ENCODE results near the gene CCM2L. TPM values are rescaled to one million over a fixed set of nuclear protein-coding genes. Genes with fewer than 3 reads are reported as not detected.

Gene CCM2L
- polyA plus RNA-seq, 1 of the 3 experiments (the other 2 are of a cell fraction): not detected

DNA sequence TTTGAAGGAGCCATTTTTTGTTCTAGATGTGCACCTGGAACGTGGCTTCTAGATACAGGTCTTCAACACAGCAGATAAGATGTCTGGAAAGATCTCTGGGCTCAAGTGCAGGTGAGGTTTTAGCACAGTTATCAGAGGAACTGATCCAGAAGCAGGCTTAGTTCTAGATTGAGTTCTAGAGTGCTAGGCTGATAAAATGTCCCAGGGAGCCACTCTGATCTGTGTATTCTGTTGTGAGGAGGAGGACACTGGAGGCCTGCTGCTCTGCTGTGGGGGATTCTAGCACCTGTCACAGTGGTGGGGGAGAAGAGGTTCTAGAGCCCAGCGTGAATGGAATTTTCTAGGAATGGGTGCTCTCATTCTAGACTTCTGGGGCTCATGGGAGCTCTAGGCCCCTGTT, 12.0 kb upstream of the CCM2L start:
- H3K27me3 ChIP-seq (ENCODE audit: insufficient read depth): peaks cover 9% of the 10 kb centered on the region; the same call in 1 of the 2 replicates
- no peak overlapping the region for H3K9ac ChIP-seq
- no peak overlapping the region for H2AFZ ChIP-seq (ENCODE audit: low read depth)
- CTCF ChIA-PET: no interaction called here
- no peak for TF ChIP-seq SIN3A (IDR thresholded peaks at IDR 0.05; ENCODE audit: borderline replicate concordance, low read depth, low read length)
- H3K4me1 ChIP-seq (ENCODE audit: control insufficient read depth in 1 of 2, insufficient read depth in 2 of 2, low read depth in 1 of 2, low read length in 1 of 2): no peaks in the 10 kb centered on the region
- no peak for DNase-seq
- no peak overlapping the region for H3K4me3 ChIP-seq (ENCODE audit: low read depth in 2 of 2, low read length in 1 of 2)
- no peak overlapping the region for H3K27ac ChIP-seq (ENCODE audit: low read depth in 2 of 2, low read length in 1 of 2)
- H3K36me3 ChIP-seq (replicated peaks in 1 of 2; ENCODE audit: control insufficient read depth in 1 of 2, insufficient read depth in 2 of 2, low read length in 1 of 2): no peaks in the 10 kb centered on the region
- no peaks in the 10 kb centered on the region for H3K9me2 ChIP-seq
- no peak overlapping the region for H3K4me2 ChIP-seq
- no peaks in the 10 kb centered on the region for H4K20me1 ChIP-seq (ENCODE audit: insufficient read depth)
- POLR2A ChIA-PET: no interaction called here
- no peaks in the 10 kb centered on the region for H3F3A ChIP-seq (replicated peaks; ENCODE audit: insufficient read depth)
- no peaks in the 10 kb centered on the region for H3K9me3 ChIP-seq
- no peaks in the 10 kb centered on the region for H3K79me2 ChIP-seq (ENCODE audit: insufficient read depth)
- WGBS (ENCODE audit: low lambda C conversion rate): 49% methylated on average over 2 of the region's 2 CpGs

DNA sequence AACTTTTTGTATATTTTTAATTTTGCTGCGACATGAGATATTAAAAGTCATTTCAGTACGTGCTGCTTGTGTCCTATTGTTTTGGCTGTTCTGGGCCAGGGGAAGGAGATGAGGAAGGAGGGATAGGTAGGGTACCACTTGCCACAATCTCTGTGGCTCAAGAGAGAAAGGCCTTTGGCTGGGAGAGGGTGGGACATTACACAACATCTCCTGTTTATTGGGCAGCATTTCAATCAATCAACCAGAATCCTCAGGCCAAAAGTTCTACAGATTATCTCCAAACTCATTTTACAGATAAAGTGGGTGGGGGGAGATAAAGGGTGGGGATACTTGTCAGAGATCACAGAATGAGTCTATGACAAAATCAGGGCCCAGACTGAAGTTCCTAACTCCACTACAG, 6.9 kb upstream of the CCM2L start:
- TF ChIP-seq SMC3 (IDR thresholded peaks at IDR 0.05; ENCODE audit: low read depth, low read length) (no peak), GATA2 (CRISPR knock-in tag; IDR thresholded peaks at IDR 0.05) (no peak), MEF2A (IDR thresholded peaks at IDR 0.05; ENCODE audit: borderline replicate concordance, low read depth) (no peak), FOXJ3 (CRISPR knock-in tag; IDR thresholded peaks at IDR 0.05) (no peak), CHD2 (IDR thresholded peaks at IDR 0.05; ENCODE audit: low read length, partially characterized antibody) (no peak), YY1 (IDR thresholded peaks at IDR 0.05; ENCODE audit: low read depth) (no peak), TEAD4 (IDR thresholded peaks at IDR 0.05; ENCODE audit: borderline replicate concordance, insufficient read depth) (no peak), EZH2phosphoT487 (IDR thresholded peaks at IDR 0.05; ENCODE audit: borderline replicate concordance, low read depth) (no peak), FOXM1 (IDR thresholded peaks at IDR 0.05; ENCODE audit: low read depth) (no peak)
- TF ChIP-seq, protein P1, sequence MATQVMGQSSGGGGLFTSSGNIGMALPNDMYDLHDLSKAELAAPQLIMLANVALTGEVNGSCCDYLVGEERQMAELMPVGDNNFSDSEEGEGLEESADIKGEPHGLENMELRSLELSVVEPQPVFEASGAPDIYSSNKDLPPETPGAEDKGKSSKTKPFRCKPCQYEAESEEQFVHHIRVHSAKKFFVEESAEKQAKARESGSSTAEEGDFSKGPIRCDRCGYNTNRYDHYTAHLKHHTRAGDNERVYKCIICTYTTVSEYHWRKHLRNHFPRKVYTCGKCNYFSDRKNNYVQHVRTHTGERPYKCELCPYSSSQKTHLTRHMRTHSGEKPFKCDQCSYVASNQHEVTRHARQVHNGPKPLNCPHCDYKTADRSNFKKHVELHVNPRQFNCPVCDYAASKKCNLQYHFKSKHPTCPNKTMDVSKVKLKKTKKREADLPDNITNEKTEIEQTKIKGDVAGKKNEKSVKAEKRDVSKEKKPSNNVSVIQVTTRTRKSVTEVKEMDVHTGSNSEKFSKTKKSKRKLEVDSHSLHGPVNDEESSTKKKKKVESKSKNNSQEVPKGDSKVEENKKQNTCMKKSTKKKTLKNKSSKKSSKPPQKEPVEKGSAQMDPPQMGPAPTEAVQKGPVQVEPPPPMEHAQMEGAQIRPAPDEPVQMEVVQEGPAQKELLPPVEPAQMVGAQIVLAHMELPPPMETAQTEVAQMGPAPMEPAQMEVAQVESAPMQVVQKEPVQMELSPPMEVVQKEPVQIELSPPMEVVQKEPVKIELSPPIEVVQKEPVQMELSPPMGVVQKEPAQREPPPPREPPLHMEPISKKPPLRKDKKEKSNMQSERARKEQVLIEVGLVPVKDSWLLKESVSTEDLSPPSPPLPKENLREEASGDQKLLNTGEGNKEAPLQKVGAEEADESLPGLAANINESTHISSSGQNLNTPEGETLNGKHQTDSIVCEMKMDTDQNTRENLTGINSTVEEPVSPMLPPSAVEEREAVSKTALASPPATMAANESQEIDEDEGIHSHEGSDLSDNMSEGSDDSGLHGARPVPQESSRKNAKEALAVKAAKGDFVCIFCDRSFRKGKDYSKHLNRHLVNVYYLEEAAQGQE (IDR thresholded peaks at IDR 0.05; ENCODE audit: low read depth, low read length): no peak
- Histone ChIP-seq H3K9ac (no peak overlapping the region), H3K27ac (ENCODE audit: low read depth in 2 of 2, low read length in 1 of 2) (no peak overlapping the region), H3K4me2 (no peak overlapping the region), H3K27me3 (ENCODE audit: insufficient read depth) (0 out of 2 replicates have a peak, but pooled peaks cover 9% of the 10 kb centered on the region), H2AFZ (ENCODE audit: low read depth) (no peak overlapping the region), H3K4me3 (ENCODE audit: low read depth in 2 of 2, low read length in 1 of 2) (no peak overlapping the region), H3K79me2 (ENCODE audit: insufficient read depth) (no peaks in the 10 kb centered on the region), H3K9me3 (no peaks in the 10 kb centered on the region), H4K20me1 (ENCODE audit: insufficient read depth) (no peaks in the 10 kb centered on the region), H3K36me3 (replicated peaks in 1 of 2; ENCODE audit: control insufficient read depth in 1 of 2, insufficient read depth in 2 of 2, low read length in 1 of 2) (no peaks in the 10 kb centered on the region), H3F3A (replicated peaks; ENCODE audit: insufficient read depth) (no peaks in the 10 kb centered on the region), H3K9me2 (no peaks in the 10 kb centered on the region), H3K4me1 (ENCODE audit: control insufficient read depth in 1 of 2, insufficient read depth in 2 of 2, low read depth in 1 of 2, low read length in 1 of 2) (peaks cover 0 to 9% of the 10 kb centered on the region in 2 experiments; a peak in 1 of 4 replicates)
- WGBS (ENCODE audit: low lambda C conversion rate): 45% methylated on average over 2 of the region's 2 CpGs
- POLR2A ChIA-PET: no interaction called here
- CTCF ChIA-PET: interaction anchor here (1.1 to 1.5 kb wide), 2 partner anchors 39 to 180 kb away, joined by 3 to 4 read pairs; no protein-coding TSS in a partner anchor
- DNase-seq: no peak

Measured in SK-N-SH (cell line).